Embryonic facial prominence (tissue), 1 donor: ENCODE data around the gene MYL5.
"Not testable (repeated sequence)": the region's sequence is repeated elsewhere in the genome, so short reads cannot be mapped to it uniquely, and the experiment has no call there.

Experiments used
- DNase-seq: peaks from one replicate; pipeline ENCODE4 v3.0.0-alpha.2; 2016; ENCODE audit errors: extremely low spot score

The MYL5 gene

DNA sequence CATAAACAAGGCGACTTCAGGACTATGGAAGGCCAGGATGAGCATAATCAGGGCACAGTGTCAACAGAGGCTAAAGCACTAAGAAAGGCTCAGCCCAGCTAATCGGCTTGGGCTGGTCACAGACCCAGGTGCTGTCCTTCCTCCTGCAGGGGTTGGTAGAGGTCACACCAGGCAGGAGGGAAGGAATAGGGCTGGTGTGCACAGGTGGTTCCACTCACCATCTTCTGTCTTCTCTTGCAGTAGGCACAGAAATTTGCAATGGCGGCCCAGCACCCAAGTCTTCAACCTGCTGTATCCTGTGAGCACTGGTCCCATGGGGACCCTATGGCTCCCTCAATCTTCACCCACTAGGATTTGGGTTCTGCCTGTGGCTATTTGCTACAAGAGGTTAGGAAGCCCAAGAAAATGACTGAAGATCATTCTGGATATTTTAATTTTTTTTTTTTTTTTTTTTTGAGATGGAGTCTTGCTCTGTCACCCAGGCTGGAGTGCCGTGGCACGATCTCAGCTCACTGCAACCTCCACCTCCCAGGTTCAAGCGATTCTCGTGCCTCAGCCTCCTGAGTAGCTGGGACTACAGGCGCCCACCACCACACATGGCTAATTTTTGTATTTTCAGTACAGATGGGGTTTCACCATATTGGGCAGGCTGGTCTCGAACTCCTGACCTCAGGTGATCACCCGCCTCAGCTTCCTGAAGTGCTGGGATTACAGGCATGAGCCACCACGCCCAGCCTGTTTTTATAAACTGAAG is 4.4 kb upstream of the MYL5 start:
- DNase-seq: not testable (repeated sequence)

DNA sequence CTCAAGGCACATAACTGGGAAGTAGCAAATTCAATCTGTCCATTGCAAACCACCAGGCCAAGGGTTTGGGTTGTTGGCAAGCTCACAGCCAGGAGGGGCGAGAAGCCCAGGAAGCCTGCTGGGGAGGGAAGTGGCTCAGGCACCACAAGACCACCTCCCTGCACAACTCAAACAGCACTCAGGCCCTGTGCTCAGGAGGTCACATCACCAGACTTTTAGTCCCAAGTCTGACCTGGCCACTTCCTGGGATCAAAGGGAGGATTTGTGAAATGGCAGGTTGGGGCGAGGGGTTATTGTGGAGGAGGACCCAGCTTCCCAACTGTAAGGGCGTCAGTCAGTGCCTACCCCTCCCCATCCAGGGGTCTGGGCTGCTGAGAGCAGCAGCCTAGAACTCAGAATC is 2.6 kb upstream of the MYL5 start:
- DNase-seq: no peak

DNA sequence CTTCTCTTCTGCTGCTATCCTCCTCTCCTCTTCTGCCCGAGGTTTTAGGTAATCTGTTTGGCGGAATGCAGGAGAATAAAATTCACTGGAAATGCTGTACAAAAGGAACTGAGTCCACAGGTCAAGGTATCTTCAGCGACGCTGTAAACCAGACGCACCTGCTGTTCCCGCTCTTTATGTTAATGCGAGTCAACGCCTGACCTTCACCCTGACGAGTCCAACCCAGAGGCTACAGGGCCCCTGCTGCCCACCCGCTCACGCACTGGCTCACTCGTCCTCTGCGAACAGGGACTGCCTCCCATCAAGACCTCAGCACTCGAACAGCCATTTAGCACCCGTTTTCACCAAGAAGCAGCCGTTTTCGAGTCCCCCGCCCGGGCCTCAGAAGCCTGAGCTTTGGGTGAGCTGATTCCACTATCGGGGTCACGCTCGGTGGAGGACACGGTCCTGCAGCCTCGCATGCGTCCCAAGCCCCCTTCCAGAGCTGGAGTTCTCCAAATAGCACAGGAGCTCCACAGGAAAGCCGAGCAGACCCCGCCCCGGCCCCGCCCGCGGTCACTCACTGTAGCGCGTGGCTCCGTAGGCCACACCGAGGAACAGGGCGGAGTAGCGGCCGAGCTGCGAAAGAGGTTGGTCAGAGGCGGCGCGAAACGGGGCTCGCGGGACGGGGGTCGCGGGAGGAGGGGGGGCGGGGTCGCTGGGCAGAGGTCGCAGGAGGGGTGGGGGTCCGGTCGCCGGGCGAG is 822 bp upstream of the MYL5 start:
- no peak for DNase-seq

DNA sequence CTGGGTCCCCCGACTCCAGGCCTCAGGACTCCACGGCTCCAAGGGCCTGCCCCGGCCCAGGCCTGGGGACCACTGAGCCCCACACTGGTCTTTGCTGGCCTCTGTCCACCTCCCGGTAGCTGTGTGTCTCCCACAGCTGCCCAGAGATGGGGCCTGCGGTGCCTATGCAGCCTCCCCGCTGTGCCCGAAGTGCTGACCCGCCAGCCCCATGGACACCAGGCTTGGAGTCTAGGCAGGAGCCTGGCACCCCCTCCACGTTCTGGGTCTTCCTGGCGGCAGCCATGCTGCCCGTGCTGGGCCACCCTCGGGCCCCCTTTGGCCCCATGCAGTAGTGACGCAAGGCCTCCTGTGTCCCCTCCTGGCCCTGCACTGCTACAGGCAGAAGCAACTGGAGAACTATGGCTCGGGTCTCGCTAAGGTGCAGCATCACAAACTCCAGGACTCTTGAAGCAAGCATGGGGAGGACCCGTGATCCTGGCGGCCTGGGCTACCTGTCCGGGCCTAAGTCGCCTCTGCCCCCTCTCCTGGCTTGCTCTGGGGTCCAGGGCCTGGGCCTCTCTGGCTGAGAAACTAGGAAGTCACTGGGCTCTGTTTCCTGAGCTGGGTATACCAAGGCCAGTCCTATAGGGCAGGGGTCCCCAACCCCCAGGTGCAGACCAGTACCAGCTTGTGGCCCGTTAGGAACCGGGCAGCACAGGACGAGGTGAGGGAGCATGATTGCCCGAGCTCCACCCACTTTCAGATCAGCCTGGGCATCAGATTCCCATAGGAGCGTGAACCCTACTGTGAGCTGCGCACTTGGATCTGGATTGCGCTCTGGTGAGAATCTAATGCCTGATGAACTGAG is 917 bp downstream of the MYL5 start:
- no peak for DNase-seq

DNA sequence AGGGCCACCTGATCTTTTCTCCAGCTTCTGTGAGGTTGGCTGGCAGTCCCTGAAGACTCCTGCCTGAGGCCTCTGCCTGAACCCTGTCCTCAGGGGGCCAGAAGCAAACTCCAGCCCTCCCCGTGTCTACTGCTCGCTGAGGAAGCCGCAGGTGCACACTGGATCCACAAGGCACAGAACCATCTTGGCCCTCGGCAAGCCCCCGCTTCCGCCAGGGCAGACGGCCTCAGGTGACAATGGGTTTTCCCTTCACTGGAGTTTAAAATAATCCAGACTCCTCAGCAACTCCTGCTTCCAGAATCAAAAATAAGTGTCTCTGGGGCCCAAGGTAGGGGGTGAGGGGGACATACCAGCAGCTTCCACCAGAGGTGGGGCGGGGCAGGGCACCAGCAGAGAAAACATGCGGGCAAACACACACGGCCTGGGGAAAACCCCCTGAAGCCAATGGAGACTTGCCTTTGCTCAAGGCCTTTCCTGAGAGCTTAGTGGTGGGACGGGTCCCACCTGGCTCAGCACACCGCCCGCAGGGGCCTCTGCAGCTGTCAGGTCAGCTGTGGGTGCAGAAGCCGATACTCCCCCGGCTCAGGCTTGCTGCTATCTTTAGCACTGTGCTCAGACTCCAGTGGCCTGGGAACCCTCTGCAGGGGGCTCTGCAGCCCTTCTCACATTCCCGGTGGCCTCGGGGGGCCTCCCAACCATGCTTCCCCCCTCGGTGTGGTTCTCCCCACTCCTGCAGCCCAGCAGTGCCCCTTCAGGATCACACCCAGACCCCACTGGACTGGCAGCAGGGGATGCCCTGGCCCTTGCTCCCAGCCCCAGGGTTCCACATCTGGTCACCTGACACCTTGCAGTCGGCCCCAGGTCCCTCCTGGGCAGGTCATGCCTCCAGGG is 1.9 kb downstream of the MYL5 start:
- no peak for DNase-seq

DNA sequence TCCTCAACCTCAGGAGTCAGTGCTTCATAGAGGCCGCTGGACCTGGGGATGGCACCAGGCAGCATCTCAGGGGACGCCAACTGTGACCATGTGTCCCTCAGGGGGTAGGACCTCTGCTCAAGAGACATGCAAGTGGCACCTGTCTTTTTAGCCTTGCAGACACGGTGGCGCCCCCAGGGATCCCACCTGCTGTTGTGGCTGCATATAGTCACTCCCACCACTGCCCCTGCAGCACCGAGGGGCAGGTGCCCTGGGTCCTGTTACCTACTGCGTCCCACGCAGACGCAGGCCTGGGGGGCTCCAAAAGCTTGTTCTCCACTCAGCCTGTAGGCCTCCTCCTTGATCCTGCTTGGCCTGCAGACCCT is 2.5 kb downstream of the MYL5 start:
- no peak for DNase-seq

DNA sequence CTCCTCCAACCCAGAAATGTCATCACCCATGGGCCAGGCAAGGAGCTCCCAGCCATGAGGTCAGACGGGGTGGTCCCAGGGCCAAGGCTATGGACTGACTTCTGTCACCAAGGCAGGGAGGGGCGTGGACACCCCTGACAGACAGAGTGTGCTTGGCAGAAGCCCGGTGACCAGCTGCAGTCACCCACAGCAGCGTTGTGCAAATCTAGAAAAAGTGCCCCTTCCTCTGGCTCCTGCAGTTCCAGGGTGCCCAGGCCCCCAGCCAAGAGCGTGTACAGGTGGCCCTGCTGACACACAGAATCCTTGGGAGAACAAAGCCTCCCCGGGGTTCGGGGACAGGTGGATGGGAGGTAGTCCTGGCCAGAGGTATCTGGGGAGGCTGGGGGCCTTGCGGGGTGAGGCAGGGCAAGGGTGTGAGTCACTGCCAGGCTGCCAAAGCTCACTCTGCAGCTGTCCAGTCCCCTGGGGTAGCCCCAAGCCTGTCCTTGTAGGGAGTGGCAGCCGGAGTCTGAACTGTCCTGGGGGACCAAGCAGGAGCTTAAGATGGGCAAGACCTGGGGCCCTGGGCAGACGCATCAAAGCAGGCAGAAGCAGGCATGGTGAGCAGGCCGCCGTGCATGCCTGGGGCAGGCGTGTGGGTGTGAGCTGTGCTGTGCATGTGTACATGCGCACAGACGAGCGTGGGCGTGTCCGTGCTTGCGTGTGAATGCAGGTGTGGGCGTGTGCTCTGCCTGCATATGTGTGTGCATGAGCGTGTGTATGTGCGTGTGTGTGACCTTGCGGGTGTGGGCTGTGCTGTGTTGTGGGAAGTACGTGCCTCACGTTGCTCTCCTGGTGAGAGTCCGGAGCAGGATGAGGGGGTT is 3.3 kb downstream of the MYL5 start:
- no peak for DNase-seq

DNA sequence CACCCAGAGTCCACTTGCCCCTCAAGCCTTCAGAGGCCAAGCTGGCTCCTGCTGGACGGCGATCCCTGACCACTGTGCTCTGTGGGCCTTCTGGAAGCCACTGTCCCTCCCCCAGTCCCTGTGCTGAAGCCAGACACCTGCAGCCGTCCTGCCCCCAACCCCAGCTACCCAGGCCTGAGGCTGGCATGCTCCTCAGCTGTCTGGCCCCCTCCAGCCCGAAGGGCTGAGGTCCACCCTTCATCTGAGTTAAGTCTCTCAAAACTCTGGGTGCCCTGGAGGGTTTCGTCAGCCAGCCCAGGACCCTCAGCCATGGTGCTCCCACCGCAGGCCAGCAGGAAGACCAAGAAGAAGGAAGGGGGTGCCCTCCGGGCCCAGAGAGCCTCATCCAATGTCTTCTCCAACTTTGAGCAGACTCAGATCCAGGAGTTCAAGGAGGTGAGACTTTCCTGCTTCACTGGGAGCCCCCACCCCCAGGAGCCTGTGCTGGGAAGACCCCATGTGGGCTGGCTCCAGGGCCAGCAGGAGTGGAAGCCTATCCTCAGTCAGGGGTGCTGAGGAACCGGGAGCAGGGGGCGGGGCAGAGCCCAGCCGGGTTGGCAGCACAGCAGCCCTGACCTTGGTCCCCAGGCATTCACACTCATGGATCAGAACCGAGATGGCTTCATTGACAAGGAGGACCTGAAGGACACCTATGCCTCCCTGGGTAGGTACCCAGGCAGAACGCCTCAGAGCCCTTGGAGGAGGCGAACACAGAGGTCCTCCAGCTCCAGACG is 4.2 kb downstream of the MYL5 start:
- DNase-seq: no peak

DNA sequence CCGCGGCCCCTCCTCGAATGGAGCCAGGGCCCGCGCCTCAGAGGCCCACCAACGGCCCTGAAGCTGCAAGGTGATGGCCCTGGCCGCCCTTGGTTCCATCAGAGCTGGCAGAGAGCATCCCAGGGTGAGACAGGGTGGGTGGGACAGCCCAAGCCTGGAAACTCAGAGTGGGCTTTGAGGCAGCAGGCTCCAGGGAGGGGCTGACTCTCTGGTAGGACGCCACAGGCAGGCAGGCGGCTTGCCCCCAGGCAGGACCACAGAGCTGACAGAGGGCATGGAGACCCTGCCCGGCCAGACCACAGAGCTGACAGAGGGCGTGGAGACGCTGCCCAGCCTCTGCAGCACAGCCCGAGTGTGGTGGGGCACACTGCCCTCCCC is 4.8 kb downstream of the MYL5 start:
- no peak for DNase-seq

DNA sequence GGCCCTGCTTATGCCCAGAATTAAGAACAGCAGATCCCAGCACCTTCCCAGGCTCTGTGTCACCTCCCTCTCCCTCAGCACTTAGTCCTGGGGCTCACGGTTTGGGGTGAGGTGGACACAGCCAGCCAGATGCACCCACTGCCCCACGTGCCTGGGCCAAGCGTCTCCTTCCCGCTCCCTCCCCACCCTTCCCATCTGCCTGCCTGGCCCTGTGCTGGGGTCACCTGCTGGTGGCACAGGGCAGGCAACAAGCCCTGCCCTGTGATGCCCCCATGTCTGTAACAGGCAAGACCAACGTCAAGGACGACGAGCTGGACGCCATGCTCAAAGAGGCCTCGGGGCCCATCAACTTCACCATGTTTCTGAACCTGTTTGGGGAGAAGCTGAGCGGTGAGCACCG is 5.3 kb downstream of the MYL5 start:
- DNase-seq: no peak

DNA sequence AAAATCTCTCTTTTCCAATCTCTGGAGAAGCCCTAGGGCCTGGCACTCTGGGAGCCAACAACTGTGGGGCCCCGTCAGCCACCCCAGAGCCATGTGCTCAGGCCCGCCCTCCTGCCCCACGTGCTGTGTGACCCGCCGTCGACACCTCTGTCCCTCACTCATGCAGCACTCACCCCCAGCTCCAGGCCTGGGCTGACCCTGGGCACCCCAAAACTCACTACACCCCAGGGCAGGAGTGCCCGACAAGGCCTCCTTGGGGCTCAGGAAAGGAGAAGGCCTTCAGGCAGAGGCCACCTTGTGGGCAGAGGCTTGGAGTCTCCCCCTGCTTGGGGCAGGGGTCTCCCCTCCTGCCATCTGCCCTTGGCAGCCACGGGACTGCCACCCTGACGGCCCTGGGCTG is 5.7 kb downstream of the MYL5 start:
- DNase-seq: no peak

DNA sequence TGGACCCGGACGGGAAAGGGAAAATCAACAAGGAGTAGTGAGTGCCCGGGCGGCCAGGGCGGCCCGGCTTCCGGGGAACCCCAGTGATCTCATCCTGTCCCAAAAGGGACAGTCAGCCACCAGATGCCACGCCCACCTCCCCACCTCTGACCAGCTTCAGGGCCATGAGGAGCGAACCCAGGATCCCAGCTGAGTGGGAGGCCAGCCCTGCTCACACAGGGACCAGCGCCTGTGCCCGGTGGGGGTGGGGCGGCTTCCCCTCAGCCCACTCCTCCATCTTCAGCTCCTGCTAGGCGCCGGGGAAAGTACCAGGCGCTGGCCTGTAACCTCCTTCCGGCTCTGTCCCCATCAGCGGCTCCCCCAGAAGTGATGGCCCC is 6.2 kb downstream of the MYL5 start:
- DNase-seq: no peak

DNA sequence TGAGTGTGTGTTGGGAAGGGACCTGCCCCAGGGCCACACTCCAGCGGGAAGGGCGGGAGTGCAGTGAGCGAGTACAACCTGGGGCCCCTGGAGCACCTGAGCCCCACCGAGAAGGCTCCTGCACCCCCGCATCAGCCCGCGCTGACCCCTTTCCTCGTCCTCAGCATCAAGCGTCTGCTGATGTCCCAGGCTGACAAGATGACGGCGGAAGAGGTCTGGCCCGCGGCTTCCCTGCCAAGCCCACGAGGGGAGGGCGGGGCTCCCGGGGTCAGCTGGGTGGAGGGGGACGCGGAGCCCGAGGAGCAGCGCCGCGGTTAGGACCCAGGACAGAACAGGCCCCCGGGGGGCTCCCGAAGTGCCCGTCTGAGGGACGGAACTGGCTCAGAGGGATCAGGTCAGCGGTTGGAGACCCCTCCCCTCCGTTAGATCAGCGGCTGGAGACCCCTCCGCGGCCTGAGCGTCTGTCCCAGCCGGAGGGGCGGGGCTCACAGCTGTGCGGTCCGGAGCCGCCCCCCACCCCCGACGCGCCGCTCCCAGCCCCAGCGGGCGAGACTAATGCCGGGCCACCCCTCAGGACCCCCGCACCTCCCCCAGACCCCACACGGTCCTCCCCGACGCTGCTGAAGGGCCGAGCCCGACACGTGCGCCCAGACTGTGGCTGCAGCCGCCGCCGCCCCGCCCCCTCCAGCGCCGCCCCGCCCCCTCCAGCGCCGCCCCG is 6.7 kb downstream of the MYL5 start:
- no peak for DNase-seq

DNA sequence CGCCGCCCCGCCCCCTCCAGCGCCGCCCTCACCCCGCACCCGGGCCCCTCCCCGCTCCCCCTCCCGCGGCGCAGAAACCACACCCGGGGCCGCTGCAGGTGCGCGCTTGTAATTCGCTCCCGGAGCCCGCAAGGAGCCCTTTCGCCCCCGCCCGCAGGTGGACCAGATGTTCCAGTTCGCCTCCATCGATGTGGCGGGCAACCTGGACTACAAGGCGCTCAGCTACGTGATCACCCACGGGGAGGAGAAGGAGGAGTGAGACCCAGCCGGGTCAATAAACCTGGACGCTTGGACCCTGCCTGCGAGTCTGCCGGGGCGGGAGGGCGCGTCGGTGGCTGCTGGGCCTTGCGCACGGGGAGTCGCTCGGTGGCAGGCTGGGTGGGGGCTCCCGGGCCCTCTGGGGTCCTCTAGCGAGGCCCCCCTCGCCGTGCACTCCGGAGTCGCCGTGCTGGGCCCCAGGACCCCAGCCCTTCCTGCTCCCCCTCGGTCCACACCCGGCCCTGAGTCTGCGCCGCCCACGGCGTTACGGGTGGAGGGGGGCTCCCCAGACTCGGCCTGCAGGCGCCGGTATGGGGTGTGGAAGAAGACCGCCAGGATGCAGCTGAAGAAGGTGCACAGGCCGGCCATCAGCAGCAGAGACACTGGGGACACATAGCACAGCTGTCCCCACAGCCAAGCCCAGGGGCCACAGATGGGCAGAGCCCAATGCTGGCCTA is 7.6 kb downstream of the MYL5 start:
- DNase-seq: no peak

DNA sequence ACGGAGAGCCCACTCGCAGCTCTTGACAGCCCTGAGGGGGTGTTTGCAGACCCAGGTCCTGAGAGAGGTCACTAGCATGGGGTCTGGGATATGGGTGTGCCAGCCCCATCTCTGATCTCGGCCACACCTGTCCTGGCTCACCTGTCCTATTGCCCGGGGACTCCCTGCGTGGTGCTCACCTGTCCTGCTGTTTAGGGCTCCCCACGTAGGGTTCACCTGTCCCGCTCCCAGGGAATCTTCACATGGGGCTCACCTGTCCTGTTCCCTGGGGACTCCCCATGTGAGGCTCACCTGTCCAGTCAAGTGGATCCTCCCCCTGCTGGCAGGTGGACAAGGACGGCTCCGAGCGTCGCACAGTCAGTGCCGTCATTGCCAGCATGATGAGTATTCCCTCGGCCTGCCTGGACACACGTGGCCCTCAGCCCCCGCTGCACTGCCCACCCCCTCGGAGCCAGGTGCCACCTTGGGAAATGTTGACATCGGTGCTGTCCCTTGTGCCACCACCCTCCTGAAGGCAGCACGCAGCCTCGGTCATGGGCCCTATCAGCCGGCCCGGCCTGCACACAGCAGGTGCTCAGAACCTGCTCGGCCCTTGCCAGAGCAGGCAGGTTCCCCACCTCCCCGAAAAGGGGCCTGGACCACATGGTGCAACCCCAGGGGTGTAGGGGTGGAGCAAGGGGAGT is 8.3 kb downstream of the MYL5 start:
- no peak for DNase-seq

DNA sequence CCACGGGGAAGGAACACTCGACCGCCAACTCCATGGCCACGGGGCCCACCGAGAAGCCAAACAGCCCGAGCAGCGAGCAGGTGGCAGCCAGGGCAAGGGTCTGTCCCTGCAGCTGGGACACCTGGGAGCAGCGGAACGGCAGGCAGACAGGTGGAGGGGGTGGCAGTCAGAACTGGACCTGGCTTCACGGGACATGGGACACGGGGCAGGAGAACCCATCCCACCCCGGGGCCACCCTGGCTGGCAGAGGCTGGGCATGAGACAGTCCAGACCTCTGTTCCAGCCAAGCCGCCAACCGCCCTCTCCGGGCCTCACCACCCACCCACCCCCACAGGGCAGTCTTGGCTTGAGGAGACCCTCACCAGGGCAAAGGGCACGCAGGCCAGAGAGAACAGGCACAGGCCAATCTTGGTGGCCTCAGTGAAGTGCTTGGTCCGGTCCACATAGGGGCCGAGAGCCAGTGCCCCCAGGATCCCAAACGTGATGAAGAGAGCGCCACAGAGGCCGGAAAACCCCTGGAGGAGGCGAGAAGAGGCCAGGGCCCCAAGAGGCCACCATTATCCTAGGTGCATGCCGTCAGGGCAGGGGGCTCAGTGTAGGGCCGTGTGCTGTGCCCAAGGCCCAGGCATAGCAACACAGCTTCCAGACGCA is 9.0 kb downstream of the MYL5 start:
- no peak for DNase-seq

DNA sequence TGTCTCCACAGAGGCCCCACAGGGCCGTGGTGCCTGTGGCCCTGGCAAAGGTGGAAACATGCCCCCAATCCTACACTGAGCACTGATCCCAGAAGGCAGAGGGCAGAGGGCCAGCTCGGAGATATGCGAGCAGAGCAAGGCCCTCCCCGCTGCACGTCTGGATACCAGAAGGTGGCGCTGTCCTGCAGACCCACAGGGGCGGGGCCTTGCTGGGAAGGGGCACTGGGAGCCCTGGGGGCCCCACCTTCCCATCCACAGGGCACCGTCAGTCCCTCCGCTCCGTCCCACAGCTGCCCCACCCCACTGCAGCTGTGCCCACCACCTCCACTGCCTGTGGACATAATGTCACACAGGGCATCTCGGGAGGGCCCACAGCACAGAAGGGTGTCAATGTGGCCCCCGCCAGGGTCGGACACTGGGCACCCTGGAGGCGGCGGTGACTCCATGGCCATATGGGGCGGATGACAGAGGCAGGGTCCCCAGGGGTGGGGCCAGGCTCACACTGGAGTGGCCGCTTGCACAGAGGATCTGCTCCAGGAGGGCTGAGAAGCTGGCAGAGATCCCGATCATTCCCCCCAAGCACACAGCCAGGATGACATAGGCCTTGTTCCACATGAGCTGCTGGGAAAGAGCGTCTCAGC is 9.8 kb downstream of the MYL5 start:
- DNase-seq: no peak
